ENCODE results near the gene ZMYM2.

- TF ChIP-seq CTCF (conservative IDR thresholded peaks at IDR 0.05) = no peak
- no peak for TF ChIP-seq ZFX (IDR thresholded peaks at IDR 0.05)
Measured at GRCh38 chr13:20129076-20129475, 170.5 kb downstream of the ZMYM2 start.
